IMR-90 (cell line): ENCODE measurements around the gene CP. TPM values are rescaled to one million over a fixed set of nuclear protein-coding genes. Genes with fewer than 3 reads are reported as not detected.
A peak's percentile ranks its signal among the peaks of the same experiment; 100 is the strongest.

Experiments used
- ATAC-seq: fragments of 200-7000 bp; cut with Tn5 transposase; 2 replicates; pipeline ENCODE4 v1.9.1; 2020; ENCODE audit warnings: low read depth, mild to moderate bottlenecking, moderate library complexity
- BruUV-seq: library from RNA; stranded (reverse); fragments of 400-500 nt; replicated peaks from 2 replicates; lab custom pipeline; 2021; lab: Mats Ljungman, UMichigan
- CTCF ChIA-PET: fragments of 300-600 bp; formaldehyde crosslinking; extraction: SDS; loops from one replicate; lab custom pipeline; 2021; ENCODE audit warnings: antibody characterized with exemption; lab: Yijun Ruan, JAX
- POLR2A ChIA-PET: fragments of 300-600 bp; sonication (Branson Sonifier 250); formaldehyde crosslinking; loops from one replicate; lab custom pipeline; 2022; ENCODE audit warnings: antibody characterized with exemption; ENCODE audit not compliant: unreplicated experiment; lab: Charles Lee
- DNase-seq: peaks from one replicate; pipeline ENCODE4 v3.0.0; 2013
- H2AFZ ChIP-seq: replicated peaks from 2 replicates; pipeline ENCODE3; 2013; ENCODE audit warnings: low read length, mild to moderate bottlenecking; ENCODE audit not compliant: poor library complexity
- H2AK5ac ChIP-seq: 2 replicates; pipeline ENCODE4 v1.6.1; 2013; ENCODE audit warnings: low read depth, low read length, inconsistent platforms
- H2AK9ac ChIP-seq: replicated peaks from 2 replicates; pipeline ENCODE3; 2013; ENCODE audit warnings: mild to moderate bottlenecking, low read depth, low read length, moderate library complexity; ENCODE audit not compliant: poor library complexity
- H2BK120ac ChIP-seq: 2 replicates; pipeline ENCODE4 v1.6.1; 2013; ENCODE audit warnings: low read depth, low read length, inconsistent platforms
- H2BK15ac ChIP-seq: 3 replicates; pipeline ENCODE4 v1.6.1; 2013; ENCODE audit warnings: low read depth, low read length, inconsistent platforms
- H2BK20ac ChIP-seq: 2 replicates; pipeline ENCODE4 v1.6.1; 2013; ENCODE audit warnings: low read depth, mild to moderate bottlenecking, inconsistent platforms, low read length, moderate library complexity
- H2BK5ac ChIP-seq: 2 replicates; pipeline ENCODE4 v1.6.1; 2013; ENCODE audit warnings: mild to moderate bottlenecking, low read depth, low read length, inconsistent platforms; ENCODE audit not compliant: poor library complexity, severe bottlenecking
- H3K14ac ChIP-seq: replicated peaks from 2 replicates; pipeline ENCODE4 v1.6.1; 2013; ENCODE audit warnings: low read depth, low read length, inconsistent platforms
- H3K18ac ChIP-seq: 2 replicates; pipeline ENCODE4 v1.6.1; 2013; ENCODE audit warnings: low read depth, low read length, control low read depth
- H3K23ac ChIP-seq: 2 replicates; pipeline ENCODE4 v1.6.1; 2013; ENCODE audit warnings: low read depth, low read length, inconsistent platforms
- H3K27ac ChIP-seq: 2 replicates; pipeline ENCODE4 v1.5.1; 2013; ENCODE audit warnings: mild to moderate bottlenecking, control low read depth, low read length; ENCODE audit not compliant: insufficient read depth
- H3K27me3 ChIP-seq: 2 replicates; pipeline ENCODE4 v1.6.1; 2013; ENCODE audit warnings: low read length; ENCODE audit not compliant: control insufficient read depth, insufficient read depth
- H3K36me3 ChIP-seq: 2 replicates; pipeline ENCODE4 v1.6.1; 2013; ENCODE audit warnings: low read length, mixed read lengths; ENCODE audit not compliant: control insufficient read depth, insufficient read depth
- H3K4ac ChIP-seq: 2 replicates; pipeline ENCODE4 v1.6.1; 2013; ENCODE audit warnings: low read depth, low read length, inconsistent platforms
- H3K4me1 ChIP-seq: 2 replicates; pipeline ENCODE4 v1.6.1; 2013; ENCODE audit warnings: low read length, mixed read lengths; ENCODE audit not compliant: control insufficient read depth, insufficient read depth
- H3K4me2 ChIP-seq: 2 replicates; pipeline ENCODE4 v1.6.1; 2013; ENCODE audit warnings: low read depth, mild to moderate bottlenecking, control low read depth, low read length, moderate library complexity
- H3K4me3 ChIP-seq: 2 replicates; pipeline ENCODE4 v1.5.1; 2013; ENCODE audit warnings: low read depth, mild to moderate bottlenecking, control low read depth, low read length, moderate library complexity; ENCODE audit not compliant: insufficient read depth
- H3K56ac ChIP-seq: 2 replicates; pipeline ENCODE4 v1.6.1; 2013; ENCODE audit warnings: low read length, inconsistent platforms; ENCODE audit not compliant: insufficient read depth; ENCODE audit errors: extremely low read depth
- H3K79me1 ChIP-seq, 2 experiments: 2 replicates each; pipeline ENCODE4 v1.6.1; 2013; ENCODE audit warnings: low read length in 2 of 2, inconsistent platforms in 1 of 2, low read depth in 1 of 2
- H3K9ac ChIP-seq: 2 replicates; pipeline ENCODE4 v1.6.1; 2013; ENCODE audit warnings: low read depth, low read length, control low read depth
- H3K9me1 ChIP-seq: 2 replicates; pipeline ENCODE4 v1.6.1; 2013; ENCODE audit warnings: low read length, inconsistent platforms; ENCODE audit not compliant: insufficient read depth
- H3K9me3 ChIP-seq: 2 replicates; pipeline ENCODE4 v1.6.1; 2013; ENCODE audit warnings: low read length; ENCODE audit not compliant: control insufficient read depth, insufficient read depth
- H4K20me1 ChIP-seq: 2 replicates; pipeline ENCODE4 v1.6.1; 2013; ENCODE audit warnings: low read length, inconsistent platforms; ENCODE audit not compliant: insufficient read depth
- H4K5ac ChIP-seq: 2 replicates; pipeline ENCODE4 v1.6.1; 2013; ENCODE audit warnings: mild to moderate bottlenecking, low read depth, low read length, control low read depth
- H4K8ac ChIP-seq, 2 experiments: 2 replicates each; pipeline ENCODE4 v1.6.1; 2013; ENCODE audit warnings: low read depth in 2 of 2, low read length in 2 of 2, control low read depth in 1 of 2, inconsistent platforms in 1 of 2
- H4K91ac ChIP-seq: 2 replicates; pipeline ENCODE4 v1.6.1; 2013; ENCODE audit warnings: low read depth, low read length, inconsistent platforms; ENCODE audit not compliant: insufficient read depth
- BHLHE40 ChIP-seq: fragments of 150-350 bp; IDR thresholded peaks from 2 replicates; pipeline ENCODE4 v1.6.1; 2016; ENCODE audit warnings: mild to moderate bottlenecking, low read depth, low read length
- CEBPB ChIP-seq: IDR thresholded peaks from 2 replicates; pipeline ENCODE4 v1.6.1; 2012; ENCODE audit warnings: low read depth, low read length, improper control_type of control experiment
- CHD1 ChIP-seq: IDR thresholded peaks from 2 replicates; pipeline ENCODE4 v1.6.1; 2012; ENCODE audit warnings: low read depth, low read length, improper control_type of control experiment
- ELK1 ChIP-seq: fragments of 150-350 bp; IDR thresholded peaks from 2 replicates; pipeline ENCODE4 v1.6.1; 2016; ENCODE audit warnings: low read depth, mild to moderate bottlenecking, low read length, moderate library complexity, borderline replicate concordance
- FOS ChIP-seq: fragments of 150-350 bp; IDR thresholded peaks from 2 replicates; pipeline ENCODE4 v1.6.1; 2016; ENCODE audit warnings: low read depth, low read length
- MAFK ChIP-seq: IDR thresholded peaks from 2 replicates; pipeline ENCODE4 v1.6.1; 2012; ENCODE audit warnings: low read depth, low read length, improper control_type of control experiment
- MAZ ChIP-seq: IDR thresholded peaks from 2 replicates; pipeline ENCODE4 v1.6.1; 2012; ENCODE audit warnings: low read depth, mild to moderate bottlenecking, low read length, improper control_type of control experiment, moderate library complexity, borderline replicate concordance
- MXI1 ChIP-seq: IDR thresholded peaks from 2 replicates; pipeline ENCODE4 v1.6.1; 2012; ENCODE audit warnings: low read depth, mild to moderate bottlenecking, low read length, moderate library complexity, borderline replicate concordance
- NFE2L2 ChIP-seq: fragments of 150-350 bp; IDR thresholded peaks from 2 replicates; pipeline ENCODE4 v1.6.1; 2016; ENCODE audit warnings: low read depth, mild to moderate bottlenecking, low read length
- POLR2A ChIP-seq: IDR thresholded peaks from 2 replicates; pipeline ENCODE4 v1.6.1; 2012; ENCODE audit warnings: mild to moderate bottlenecking, low read depth, low read length
- RAD21 ChIP-seq: IDR thresholded peaks from 2 replicates; pipeline ENCODE4 v1.6.1; 2012; ENCODE audit warnings: low read length, improper control_type of control experiment
- RCOR1 ChIP-seq: IDR thresholded peaks from 2 replicates; pipeline ENCODE4 v1.6.1; 2012; ENCODE audit warnings: mild to moderate bottlenecking, low read length, improper control_type of control experiment; ENCODE audit not compliant: insufficient replicate concordance
- RFX5 ChIP-seq: IDR thresholded peaks from 2 replicates; pipeline ENCODE4 v1.8.0; 2012; ENCODE audit warnings: low read depth, mild to moderate bottlenecking, low read length, moderate library complexity
- SMC3 ChIP-seq: fragments of 150-350 bp; IDR thresholded peaks from 2 replicates; pipeline ENCODE4 v1.6.1; 2016; ENCODE audit warnings: low read depth, mild to moderate bottlenecking, antibody characterized with exemption, low read length, moderate library complexity
- WGBS, 2 experiments: methylation state at CpG; one replicate each; pipeline versions ENCODE4 v1.1.5 to v1.1.7; 2013; ENCODE audit warnings: missing lambda C conversion rate in 2 of 2; ENCODE audit not compliant: insufficient read length in 1 of 2; ENCODE audit errors: extremely low coverage in 2 of 2; 5-methylcytosine and 5-hydroxymethylcytosine counted together
- dilution Hi-C: fragments of 300-500 bp; cut with HindIII; formaldehyde crosslinking; loops from one replicate; pipeline ENCODE4 v1.14.3; 2018; ENCODE audit warnings: low sequenced_read_pairs; ENCODE audit not compliant: unreplicated experiment
- in situ Hi-C: fragments of 300-500 bp; cut with MboI; formaldehyde crosslinking; loops from 3 replicates; pipeline ENCODE4 v1.14.3; 2019; ENCODE audit warnings: low sequenced_read_pairs, inconsistent platforms, mixed read lengths
- intact Hi-C: fragments of 100-400 bp; cut with micrococcal nuclease; formaldehyde crosslinking; loops from 2 replicates; pipeline ENCODE4 v1.10.0; 2022
- polyA plus RNA-seq, 3 experiments: library from polyadenylated mRNA; depleted of rRNA; stranded (reverse); fragments of >200 nt; gene quantifications; 2 replicates each; pipeline ENCODE4 v1.2.3, GENCODE V29; 2012; ENCODE audit warnings: low replicate concordance in 1 of 3
- total RNA-seq: library from RNA; depleted of rRNA; stranded (reverse); fragments of >200 nt; gene quantifications from 2 replicates; pipeline ENCODE4 v1.2.3, GENCODE V29; 2012
- TF ChIP-seq, protein P1 (sequence below): fragments of 150-350 bp; IDR thresholded peaks from 2 replicates; pipeline ENCODE4 v1.6.1; 2017; ENCODE audit warnings: mild to moderate bottlenecking, antibody characterized with exemption, low read length, low read depth
- TF ChIP-seq, protein P2 (sequence below): conservative IDR thresholded peaks from 2 replicates; pipeline ENCODE4 v1.5.1; 2012; ENCODE audit warnings: mild to moderate bottlenecking, low read depth, low read length, improper control_type of control experiment

The CP gene
- total and polyA plus RNA-seq, 2 of the 4 experiments (the other 2 are of a cell fraction) = not detected

GRCh38 chr3:149258298-149258697 is 36.7 kb upstream of the CP start:
- Histone ChIP-seq H4K20me1 (no peaks in the 10 kb centered on the region), H3K79me1 (no peaks in the 10 kb centered on the region), H3K56ac (no peak overlapping the region), H2BK20ac (peak overlapping the region; percentile 1; the same call in 1 of the 2 replicates), H2BK5ac (no peak overlapping the region), H2AK9ac (no peak overlapping the region), H3K27me3 (no peaks in the 10 kb centered on the region), H3K36me3 (no peaks in the 10 kb centered on the region), H4K91ac (no peak overlapping the region), H4K5ac (no peak overlapping the region), H3K4me1 (peaks cover 4% of the 10 kb centered on the region), H3K4me3 (no peak overlapping the region), H4K8ac (no peak overlapping the region), H3K9me3 (no peaks in the 10 kb centered on the region), H2BK15ac (no peak overlapping the region; the same call in 2 of the 3 replicates), H3K4ac (0 out of 2 replicates have a peak overlapping the region, but pooled peaks have one; percentile 16), H3K4me2 (no peak overlapping the region), H3K27ac (no peak overlapping the region), H2AFZ (no peak overlapping the region), H3K14ac (no peak overlapping the region), H3K9me1 (peaks cover 4% of the 10 kb centered on the region; the same call in 1 of the 2 replicates), H3K18ac (no peak overlapping the region), H2AK5ac (no peak overlapping the region), H2BK120ac (peak overlapping the region; percentile 27; the same call in 1 of the 2 replicates), H3K9ac (no peak overlapping the region), H3K23ac (no peak overlapping the region)
- in situ Hi-C loops (no loop called here), dilution Hi-C loops (no loop called here), intact Hi-C loops (no loop called here)
- no peak for TF ChIP-seq RCOR1
- TF ChIP-seq ELK1 = no peak
- no peak for TF ChIP-seq NFE2L2
- TF ChIP-seq, protein P1, sequence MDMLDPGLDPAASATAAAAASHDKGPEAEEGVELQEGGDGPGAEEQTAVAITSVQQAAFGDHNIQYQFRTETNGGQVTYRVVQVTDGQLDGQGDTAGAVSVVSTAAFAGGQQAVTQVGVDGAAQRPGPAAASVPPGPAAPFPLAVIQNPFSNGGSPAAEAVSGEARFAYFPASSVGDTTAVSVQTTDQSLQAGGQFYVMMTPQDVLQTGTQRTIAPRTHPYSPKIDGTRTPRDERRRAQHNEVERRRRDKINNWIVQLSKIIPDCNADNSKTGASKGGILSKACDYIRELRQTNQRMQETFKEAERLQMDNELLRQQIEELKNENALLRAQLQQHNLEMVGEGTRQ = no peak
- no peak for TF ChIP-seq MAZ
- TF ChIP-seq MXI1 = no peak
- TF ChIP-seq CEBPB = no peak
- no peak for TF ChIP-seq FOS
- no peak for TF ChIP-seq CHD1
- TF ChIP-seq RFX5 = no peak
- TF ChIP-seq, protein P2, sequence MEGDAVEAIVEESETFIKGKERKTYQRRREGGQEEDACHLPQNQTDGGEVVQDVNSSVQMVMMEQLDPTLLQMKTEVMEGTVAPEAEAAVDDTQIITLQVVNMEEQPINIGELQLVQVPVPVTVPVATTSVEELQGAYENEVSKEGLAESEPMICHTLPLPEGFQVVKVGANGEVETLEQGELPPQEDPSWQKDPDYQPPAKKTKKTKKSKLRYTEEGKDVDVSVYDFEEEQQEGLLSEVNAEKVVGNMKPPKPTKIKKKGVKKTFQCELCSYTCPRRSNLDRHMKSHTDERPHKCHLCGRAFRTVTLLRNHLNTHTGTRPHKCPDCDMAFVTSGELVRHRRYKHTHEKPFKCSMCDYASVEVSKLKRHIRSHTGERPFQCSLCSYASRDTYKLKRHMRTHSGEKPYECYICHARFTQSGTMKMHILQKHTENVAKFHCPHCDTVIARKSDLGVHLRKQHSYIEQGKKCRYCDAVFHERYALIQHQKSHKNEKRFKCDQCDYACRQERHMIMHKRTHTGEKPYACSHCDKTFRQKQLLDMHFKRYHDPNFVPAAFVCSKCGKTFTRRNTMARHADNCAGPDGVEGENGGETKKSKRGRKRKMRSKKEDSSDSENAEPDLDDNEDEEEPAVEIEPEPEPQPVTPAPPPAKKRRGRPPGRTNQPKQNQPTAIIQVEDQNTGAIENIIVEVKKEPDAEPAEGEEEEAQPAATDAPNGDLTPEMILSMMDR = no peak
- no peak for TF ChIP-seq RAD21
- no peak for TF ChIP-seq MAFK
- no peak for TF ChIP-seq POLR2A
- TF ChIP-seq SMC3 = no peak
- no peak for TF ChIP-seq BHLHE40
- WGBS, 2 experiments = no CpG with 5 or more reads among the region's 3 CpGs
- no peak for ATAC-seq
- POLR2A ChIA-PET = no interaction called here
- no TSS peak for BruUV-seq
- CTCF ChIA-PET = no interaction called here
- peak; percentile 16 for DNase-seq
